Subcutaneous adipose tissue (tissue), 4 donors: Measurements from ENCODE around the gene TRRAP. TPM values are rescaled to one million over a fixed set of nuclear protein-coding genes. Genes with fewer than 3 reads are reported as not detected.

Experiments used
- CTCF ChIP-seq: fragments of 450-650 bp; IDR thresholded peaks from one replicate; pipeline ENCODE4 v1.5.1; 2016; ENCODE audit warnings: low read depth, mild to moderate bottlenecking, control low read depth, antibody characterized with exemption, moderate library complexity
- total RNA-seq, 4 donors: library from RNA; depleted of rRNA; stranded (reverse); fragments of >200 nt; gene quantifications; one replicate each; pipeline ENCODE4 v1.1.0, GENCODE V29; 2016

TRRAP gene
- total RNA-seq, 4 donors from 2014 or later: 22.7 to 30.8 (median 28.4) TPM

- no peak for TF ChIP-seq CTCF
Observed at GRCh38 chr7:98997846-98998245, 119.5 kb downstream of the TRRAP start.

- TF ChIP-seq CTCF: no peak
Observed at GRCh38 chr7:98998821-98999725, 120.7 kb downstream of the TRRAP start.

GRCh38 chr7:99000196-99000903 is 122.0 kb downstream of the TRRAP start:
- TF ChIP-seq CTCF: no peak

- no peak for TF ChIP-seq CTCF
Observed at GRCh38 chr7:99000904-99001465, 122.7 kb downstream of the TRRAP start.

GRCh38 chr7:99001482-99002147 is 123.3 kb downstream of the TRRAP start:
- TF ChIP-seq CTCF: no peak

- no peak for TF ChIP-seq CTCF
Observed at GRCh38 chr7:99002148-99002826, 124.0 kb downstream of the TRRAP start.
